Uterus (tissue), 2 donors: Measurements from ENCODE around the gene ST6GALNAC4.

Experiments used
- POLR2A ChIP-seq, 2 donors: fragments of 450-650 bp; IDR thresholded peaks; one replicate each; pipeline ENCODE4 v1.6.1; 2016; ENCODE audit warnings: antibody characterized with exemption in 2 of 2, mild to moderate bottlenecking in 1 of 2, moderate library complexity in 1 of 2
- TF ChIP-seq, protein P1 (sequence below), 4 experiments: fragments of 200-600 bp in 2 of 4; fragments of 450-650 bp in 2 of 4; sonication (generic) in 2 of 4; IDR thresholded peaks; one replicate each; pipeline ENCODE4 v1.5.1; 2016 to 2019; ENCODE audit warnings: antibody characterized with exemption in 4 of 4, mild to moderate bottlenecking in 2 of 4, moderate library complexity in 1 of 4

DNA sequence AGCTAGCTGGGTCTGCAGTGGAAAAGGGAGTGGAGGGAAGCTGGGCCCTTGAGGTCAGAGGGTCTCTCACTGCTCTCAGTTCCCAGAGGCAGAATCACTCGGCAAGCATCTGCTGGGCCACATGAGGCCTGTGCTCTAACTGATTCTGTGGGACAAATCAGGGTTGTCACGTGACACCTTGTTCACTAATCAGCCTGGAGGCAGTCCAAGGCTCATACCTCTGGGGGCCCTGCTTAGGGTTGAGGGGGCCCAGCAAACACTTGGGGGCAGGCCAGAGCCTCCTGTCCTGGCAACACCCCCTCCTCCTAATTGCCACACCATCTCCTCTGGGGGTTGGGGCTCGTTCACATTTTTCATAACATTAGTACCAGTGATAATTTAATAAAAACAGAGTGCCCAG lies 29.9 kb upstream of the ST6GALNAC4 start:
- TF ChIP-seq, protein P1, sequence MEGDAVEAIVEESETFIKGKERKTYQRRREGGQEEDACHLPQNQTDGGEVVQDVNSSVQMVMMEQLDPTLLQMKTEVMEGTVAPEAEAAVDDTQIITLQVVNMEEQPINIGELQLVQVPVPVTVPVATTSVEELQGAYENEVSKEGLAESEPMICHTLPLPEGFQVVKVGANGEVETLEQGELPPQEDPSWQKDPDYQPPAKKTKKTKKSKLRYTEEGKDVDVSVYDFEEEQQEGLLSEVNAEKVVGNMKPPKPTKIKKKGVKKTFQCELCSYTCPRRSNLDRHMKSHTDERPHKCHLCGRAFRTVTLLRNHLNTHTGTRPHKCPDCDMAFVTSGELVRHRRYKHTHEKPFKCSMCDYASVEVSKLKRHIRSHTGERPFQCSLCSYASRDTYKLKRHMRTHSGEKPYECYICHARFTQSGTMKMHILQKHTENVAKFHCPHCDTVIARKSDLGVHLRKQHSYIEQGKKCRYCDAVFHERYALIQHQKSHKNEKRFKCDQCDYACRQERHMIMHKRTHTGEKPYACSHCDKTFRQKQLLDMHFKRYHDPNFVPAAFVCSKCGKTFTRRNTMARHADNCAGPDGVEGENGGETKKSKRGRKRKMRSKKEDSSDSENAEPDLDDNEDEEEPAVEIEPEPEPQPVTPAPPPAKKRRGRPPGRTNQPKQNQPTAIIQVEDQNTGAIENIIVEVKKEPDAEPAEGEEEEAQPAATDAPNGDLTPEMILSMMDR (IDR thresholded peaks at IDR 0.05): no peak
- TF ChIP-seq POLR2A (IDR thresholded peaks at IDR 0.05): no peak
